Measurements from ENCODE around the gene SND1. TPM values are rescaled to one million over a fixed set of nuclear protein-coding genes. Genes with fewer than 3 reads are reported as not detected.

The SND1 gene
- total and polyA plus RNA-seq, 10 of the 15 experiments (the other 5 are each of a cell fraction or from before 2014, with no cell fraction given), result 52.4 to 270 (median 146) TPM

GRCh38 chr7:127885843-127886242, 233.8 kb downstream of the SND1 start:
- RAD21 ChIA-PET (ENCODE audit: unreplicated experiment), result no interaction called here
- H3K27ac ChIP-seq (ENCODE audit: control insufficient read depth, insufficient read depth), result no peak overlapping the region
- no peak overlapping the region for H3K9ac ChIP-seq (ENCODE audit: control insufficient read depth, insufficient read depth, low read length)
- no peaks in the 10 kb centered on the region for H3K27me3 ChIP-seq (replicated peaks in 1 of 2; ENCODE audit: control insufficient read depth in 2 of 2, insufficient read depth in 2 of 2, low read length in 1 of 2)
- POLR2A ChIA-PET, result interaction anchor here (0.5 kb wide), 1 partner anchor 69 kb away, joined by 4 read pairs; no protein-coding TSS in a partner anchor
- TF ChIP-seq CREB1 (IDR thresholded peaks at IDR 0.05; ENCODE audit: low read depth) (no peak), HDGF (IDR thresholded peaks at IDR 0.05) (no peak), HCFC1 (IDR thresholded peaks at IDR 0.05; ENCODE audit: low read length) (no peak), SMAD1 (IDR thresholded peaks at IDR 0.05; ENCODE audit: low read depth, partially characterized antibody) (no peak), IKZF2 (IDR thresholded peaks at IDR 0.05) (no peak), CEBPB (IDR thresholded peaks at IDR 0.05; ENCODE audit: borderline replicate concordance in 1 of 2, low read depth in 2 of 2, low read length in 2 of 2) (no peak), E2F8 (IDR thresholded peaks at IDR 0.05; ENCODE audit: low read depth, partially characterized antibody) (no peak), MYB (IDR thresholded peaks at IDR 0.05; ENCODE audit: borderline replicate concordance, low read depth, low read length) (no peak), TAF1 (IDR thresholded peaks at IDR 0.05; ENCODE audit: borderline replicate concordance, low read depth, low read length) (no peak), JUNB (IDR thresholded peaks at IDR 0.05) (no peak), ZBTB4 (CRISPR knock-in tag; IDR thresholded peaks at IDR 0.05) (no peak), EGR1 (IDR thresholded peaks at IDR 0.05; ENCODE audit: borderline replicate concordance in 1 of 2, low read depth in 2 of 2, low read length in 2 of 2) (no peak)
- no peaks in the 10 kb centered on the region; the same call in 1 of the 2 replicates for H3K79me2 ChIP-seq (ENCODE audit: control insufficient read depth, insufficient read depth, low read length)
- no peak for ATAC-seq
- no peak overlapping the region for H2AFZ ChIP-seq (ENCODE audit: control insufficient read depth, low read depth, low read length)
- H3K4me3 ChIP-seq, result no peak overlapping the region
- in situ Hi-C loops (cut with MboI) (no loop called here), intact Hi-C loops (cut with micrococcal nuclease; ENCODE audit: unreplicated experiment) (no loop called here)
- H3K4me2 ChIP-seq (ENCODE audit: control insufficient read depth, insufficient read depth), result no peak overlapping the region
- H3K36me3 ChIP-seq (ENCODE audit: control insufficient read depth in 2 of 2, insufficient read depth in 2 of 2, low read length in 1 of 2), result peaks cover 2 to 14% of the 10 kb centered on the region in 2 experiments; a peak in 2 of 4 replicates
- no peak for FAIRE-seq
- DNase-seq (ENCODE audit: low read depth, low spot score), result no peak
- H3K4me1 ChIP-seq (ENCODE audit: control insufficient read depth, insufficient read depth, low read length), result no peaks in the 10 kb centered on the region
- SMC1A ChIA-PET (ENCODE audit: uncharacterized antibody, unreplicated experiment), result interaction anchor here (1.5 kb wide), 1 partner anchor 13 kb away, joined by 3 read pairs; no protein-coding TSS in a partner anchor
- 95% methylated on average over 4 of the region's 4 CpGs for WGBS (ENCODE audit: insufficient coverage, insufficient replicate concordance, low lambda C conversion rate, missing lambda C conversion rate)
- CTCF ChIA-PET, result no interaction called here
- H3K9me3 ChIP-seq (replicated peaks; ENCODE audit: control insufficient read depth, insufficient read depth, low read length), result no peaks in the 10 kb centered on the region
- H4K20me1 ChIP-seq (ENCODE audit: control insufficient read depth, insufficient read depth), result no peaks in the 10 kb centered on the region
- BruUV-seq (replicated peaks), result no TSS peak

Data from GM12878 (cell line).